ENCODE measurements around the gene GIMAP8.

Gene GIMAP8

DNA sequence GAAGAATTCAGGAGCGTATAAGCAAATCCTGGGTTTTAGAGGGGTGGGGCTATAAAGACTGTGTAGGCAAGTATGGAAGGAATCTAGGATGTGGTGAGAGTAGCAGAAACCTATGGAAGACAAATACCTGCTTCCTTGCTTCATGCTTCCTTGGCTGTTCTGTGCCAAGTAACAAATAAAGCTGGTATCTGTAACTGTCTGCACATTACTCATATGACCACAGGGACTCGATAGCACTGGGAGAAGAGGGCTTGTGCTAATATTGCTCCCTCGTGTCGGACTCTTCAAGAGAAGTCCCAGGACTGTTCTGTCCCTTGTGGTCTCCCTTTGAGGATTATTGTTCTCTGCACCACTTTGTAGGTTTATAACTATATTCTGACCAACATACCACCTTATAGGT is 52.7 kb downstream of the GIMAP8 start:
- Histone ChIP-seq H3K4ac (ENCODE audit: low read length) (no peak overlapping the region), H3K4me1 (ENCODE audit: control insufficient read depth in 2 of 2, insufficient read depth in 1 of 2, low read depth in 1 of 2, low read length in 2 of 2) (no peaks in the 10 kb centered on the region), H3K27ac (replicated peaks; ENCODE audit: low read length) (no peak overlapping the region), H2AK5ac (ENCODE audit: low read depth, low read length) (no peak overlapping the region), H2BK12ac (ENCODE audit: low read length) (no peak overlapping the region), H3K18ac (ENCODE audit: low read length) (no peak overlapping the region), H3K4me2 (ENCODE audit: insufficient read depth, low read length, poor library complexity, severe bottlenecking) (no peak overlapping the region), H3K14ac (ENCODE audit: low read length) (no peak overlapping the region), H3K9ac (ENCODE audit: low read depth, low read length, poor library complexity) (no peak overlapping the region), H2AFZ (ENCODE audit: low read length) (no peak overlapping the region), H2BK5ac (ENCODE audit: low read length) (no peak overlapping the region), H4K91ac (ENCODE audit: low read depth, low read length, poor library complexity) (no peak overlapping the region), H2BK15ac (ENCODE audit: low read length) (no peak overlapping the region), H3K36me3 (replicated peaks in 1 of 2; ENCODE audit: control insufficient read depth in 2 of 2, insufficient read depth in 2 of 2, low read length in 2 of 2) (no peaks in the 10 kb centered on the region), H4K8ac (ENCODE audit: low read depth, low read length) (no peak overlapping the region), H3K23ac (ENCODE audit: low read depth, low read length, poor library complexity) (no peak overlapping the region), H3K27me3 (ENCODE audit: control insufficient read depth in 3 of 3, insufficient read depth in 3 of 3, low read depth in 1 of 3, low read length in 3 of 3) (peaks cover 0 to 2% (median 0%) of the 10 kb centered on the region in 3 experiments), H3K9me3 (replicated peaks in 1 of 2; ENCODE audit: control insufficient read depth in 2 of 2, insufficient read depth in 1 of 2, low read depth in 1 of 2, low read length in 2 of 2) (no peaks in the 10 kb centered on the region), H2BK120ac (ENCODE audit: low read depth, low read length) (no peak overlapping the region), H3K79me1 (ENCODE audit: low read depth, low read length) (no peaks in the 10 kb centered on the region), H3K4me3 (ENCODE audit: low read length in 2 of 2) (no peak overlapping the region)
- WGBS, 2 donors (ENCODE audit: extremely low coverage in 2 of 2, insufficient read length in 2 of 2, insufficient replicate concordance in 1 of 2) = no CpG with 5 or more reads among the region's 4 CpGs
- DNase-seq (ENCODE audit: low spot score) = no peak

- Histone ChIP-seq H3K36me3 (replicated peaks in 1 of 2; ENCODE audit: control insufficient read depth in 2 of 2, insufficient read depth in 2 of 2, low read length in 2 of 2) (no peaks in the 10 kb centered on the region), H2BK12ac (ENCODE audit: low read length) (no peak overlapping the region), H2AK5ac (ENCODE audit: low read depth, low read length) (no peak overlapping the region), H2BK15ac (ENCODE audit: low read length) (no peak overlapping the region), H2AFZ (ENCODE audit: low read length) (no peak overlapping the region), H2BK120ac (ENCODE audit: low read depth, low read length) (no peak overlapping the region), H3K9ac (ENCODE audit: low read depth, low read length, poor library complexity) (no peak overlapping the region), H3K18ac (ENCODE audit: low read length) (no peak overlapping the region), H3K27me3 (ENCODE audit: control insufficient read depth in 3 of 3, insufficient read depth in 3 of 3, low read depth in 1 of 3, low read length in 3 of 3) (peaks cover 0 to 6% (median 0%) of the 10 kb centered on the region in 3 experiments), H3K9me3 (replicated peaks in 1 of 2; ENCODE audit: control insufficient read depth in 2 of 2, insufficient read depth in 1 of 2, low read depth in 1 of 2, low read length in 2 of 2) (no peaks in the 10 kb centered on the region), H4K8ac (ENCODE audit: low read depth, low read length) (no peak overlapping the region), H3K4me2 (ENCODE audit: insufficient read depth, low read length, poor library complexity, severe bottlenecking) (no peak overlapping the region), H3K4ac (ENCODE audit: low read length) (no peak overlapping the region), H3K14ac (ENCODE audit: low read length) (no peak overlapping the region), H3K79me1 (ENCODE audit: low read depth, low read length) (no peaks in the 10 kb centered on the region), H4K91ac (ENCODE audit: low read depth, low read length, poor library complexity) (no peak overlapping the region), H2BK5ac (ENCODE audit: low read length) (no peak overlapping the region), H3K4me3 (ENCODE audit: low read length in 2 of 2) (no peak overlapping the region), H3K27ac (replicated peaks; ENCODE audit: low read length) (no peak overlapping the region), H3K23ac (ENCODE audit: low read depth, low read length, poor library complexity) (no peak overlapping the region), H3K4me1 (ENCODE audit: control insufficient read depth in 2 of 2, insufficient read depth in 1 of 2, low read depth in 1 of 2, low read length in 2 of 2) (no peaks in the 10 kb centered on the region)
- WGBS, 2 donors (ENCODE audit: extremely low coverage in 2 of 2, insufficient read length in 2 of 2, insufficient replicate concordance in 1 of 2) = no CpG with 5 or more reads among the region's 3 CpGs
- no peak for DNase-seq (ENCODE audit: low spot score)
These were observed 53.2 kb downstream of the GIMAP8 start for GRCh38 chr7:150503581-150503980.

DNA sequence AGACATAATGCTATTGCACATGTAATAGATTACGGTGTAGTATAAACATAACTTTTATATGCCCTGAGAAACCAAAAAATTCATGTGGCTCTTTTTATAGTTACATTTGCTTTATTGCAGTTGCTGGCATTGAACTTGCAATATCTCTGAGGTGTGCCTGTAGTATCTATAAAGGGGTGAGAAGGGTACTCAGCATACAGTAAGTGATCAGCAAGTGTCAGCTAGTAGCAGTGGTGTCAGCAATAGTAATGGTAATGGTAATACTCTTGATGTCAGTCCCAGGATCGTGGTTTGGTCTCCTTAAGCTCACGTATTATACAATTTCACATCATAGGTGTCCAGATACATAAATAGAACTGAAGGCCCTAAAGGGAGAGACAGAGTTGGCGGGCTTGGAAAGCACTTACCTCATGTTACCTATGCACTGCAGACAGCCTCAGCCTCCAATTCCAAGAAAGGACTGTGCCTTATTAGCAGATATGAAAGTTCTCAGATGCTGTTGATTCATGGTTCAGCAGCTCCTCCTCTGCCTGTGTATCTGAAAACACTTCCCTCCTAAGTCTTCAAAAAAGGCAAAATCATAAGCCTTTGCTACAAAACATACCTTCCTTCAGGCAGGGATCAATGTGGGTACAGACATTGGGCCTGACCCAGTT is 57.6 kb downstream of the GIMAP8 start:
- H3K27me3 ChIP-seq (ENCODE audit: control insufficient read depth in 3 of 3, insufficient read depth in 3 of 3, low read depth in 1 of 3, low read length in 3 of 3) = peaks cover 0 to 7% (median 0%) of the 10 kb centered on the region in 3 experiments
- H4K8ac ChIP-seq (ENCODE audit: low read depth, low read length) = no peak overlapping the region
- no peak overlapping the region for H2AFZ ChIP-seq (ENCODE audit: low read length)
- H3K14ac ChIP-seq (ENCODE audit: low read length) = no peak overlapping the region
- H3K4me3 ChIP-seq (ENCODE audit: low read length in 2 of 2) = no peak overlapping the region
- no peak overlapping the region for H4K91ac ChIP-seq (ENCODE audit: low read depth, low read length, poor library complexity)
- DNase-seq (ENCODE audit: low spot score) = no peak
- H3K79me1 ChIP-seq (ENCODE audit: low read depth, low read length) = no peaks in the 10 kb centered on the region
- no peaks in the 10 kb centered on the region for H3K4me1 ChIP-seq (ENCODE audit: control insufficient read depth in 2 of 2, insufficient read depth in 1 of 2, low read depth in 1 of 2, low read length in 2 of 2)
- no peak overlapping the region for H2BK12ac ChIP-seq (ENCODE audit: low read length)
- no peak overlapping the region for H2BK15ac ChIP-seq (ENCODE audit: low read length)
- no peaks in the 10 kb centered on the region for H3K9me3 ChIP-seq (replicated peaks in 1 of 2; ENCODE audit: control insufficient read depth in 2 of 2, insufficient read depth in 1 of 2, low read depth in 1 of 2, low read length in 2 of 2)
- no peak overlapping the region for H3K4ac ChIP-seq (ENCODE audit: low read length)
- H3K4me2 ChIP-seq (ENCODE audit: insufficient read depth, low read length, poor library complexity, severe bottlenecking) = no peak overlapping the region
- no peaks in the 10 kb centered on the region for H3K36me3 ChIP-seq (replicated peaks in 1 of 2; ENCODE audit: control insufficient read depth in 2 of 2, insufficient read depth in 2 of 2, low read length in 2 of 2)
- H3K23ac ChIP-seq (ENCODE audit: low read depth, low read length, poor library complexity) = no peak overlapping the region
- H3K27ac ChIP-seq (replicated peaks; ENCODE audit: low read length) = no peak overlapping the region
- no peak overlapping the region for H2AK5ac ChIP-seq (ENCODE audit: low read depth, low read length)
- WGBS, 2 donors (ENCODE audit: extremely low coverage in 2 of 2, insufficient read length in 2 of 2, insufficient replicate concordance in 1 of 2) = no CpG with 5 or more reads among the region's 4 CpGs
- H2BK120ac ChIP-seq (ENCODE audit: low read depth, low read length) = no peak overlapping the region
- H2BK5ac ChIP-seq (ENCODE audit: low read length) = no peak overlapping the region
- no peak overlapping the region for H3K18ac ChIP-seq (ENCODE audit: low read length)
- no peak overlapping the region for H3K9ac ChIP-seq (ENCODE audit: low read depth, low read length, poor library complexity)

DNA sequence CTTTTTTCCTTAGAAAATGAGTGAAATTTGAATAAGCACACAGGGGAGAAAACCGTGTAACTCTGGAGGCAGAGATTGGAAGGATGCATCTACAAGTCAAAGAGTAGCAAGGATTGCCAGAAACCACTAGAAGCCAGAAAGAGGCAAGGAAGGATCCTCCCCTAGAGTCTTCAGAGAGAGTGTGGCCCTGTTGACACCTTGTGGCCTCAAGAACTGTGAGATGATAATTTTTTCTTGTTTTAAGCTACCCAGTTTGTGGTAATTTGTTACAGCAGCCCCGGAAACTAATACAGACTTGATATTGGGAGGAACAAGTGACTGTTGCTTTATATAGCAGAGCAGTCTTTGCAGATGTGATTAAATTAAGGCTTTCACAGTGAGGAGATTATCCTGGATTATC is 60.6 kb downstream of the GIMAP8 start:
- Histone ChIP-seq H3K79me1 (ENCODE audit: low read depth, low read length) (no peaks in the 10 kb centered on the region), H4K8ac (ENCODE audit: low read depth, low read length) (no peak overlapping the region), H3K18ac (ENCODE audit: low read length) (no peak overlapping the region), H3K27me3 (ENCODE audit: control insufficient read depth in 3 of 3, insufficient read depth in 3 of 3, low read depth in 1 of 3, low read length in 3 of 3) (peaks cover 0 to 7% (median 0%) of the 10 kb centered on the region in 3 experiments), H3K4ac (ENCODE audit: low read length) (no peak overlapping the region), H3K9ac (ENCODE audit: low read depth, low read length, poor library complexity) (no peak overlapping the region), H3K4me3 (ENCODE audit: low read length in 2 of 2) (no peak overlapping the region), H2BK12ac (ENCODE audit: low read length) (no peak overlapping the region), H3K27ac (replicated peaks; ENCODE audit: low read length) (no peak overlapping the region), H3K23ac (ENCODE audit: low read depth, low read length, poor library complexity) (no peak overlapping the region), H3K36me3 (replicated peaks in 1 of 2; ENCODE audit: control insufficient read depth in 2 of 2, insufficient read depth in 2 of 2, low read length in 2 of 2) (no peaks in the 10 kb centered on the region), H2BK120ac (ENCODE audit: low read depth, low read length) (no peak overlapping the region), H3K9me3 (replicated peaks in 1 of 2; ENCODE audit: control insufficient read depth in 2 of 2, insufficient read depth in 1 of 2, low read depth in 1 of 2, low read length in 2 of 2) (no peaks in the 10 kb centered on the region), H3K4me1 (ENCODE audit: control insufficient read depth in 2 of 2, insufficient read depth in 1 of 2, low read depth in 1 of 2, low read length in 2 of 2) (peaks cover 0 to 1% of the 10 kb centered on the region in 2 donors), H2BK15ac (ENCODE audit: low read length) (no peak overlapping the region), H3K4me2 (ENCODE audit: insufficient read depth, low read length, poor library complexity, severe bottlenecking) (no peak overlapping the region), H2AK5ac (ENCODE audit: low read depth, low read length) (no peak overlapping the region), H2BK5ac (ENCODE audit: low read length) (no peak overlapping the region), H2AFZ (ENCODE audit: low read length) (no peak overlapping the region), H4K91ac (ENCODE audit: low read depth, low read length, poor library complexity) (no peak overlapping the region), H3K14ac (ENCODE audit: low read length) (no peak overlapping the region)
- WGBS, 2 donors (ENCODE audit: extremely low coverage in 2 of 2, insufficient read length in 2 of 2, insufficient replicate concordance in 1 of 2) = no CpG with 5 or more reads among the region's 2 CpGs
- DNase-seq (ENCODE audit: low spot score) = no peak

Data from neuronal stem cell (in vitro differentiated cells).